CD4-positive, alpha-beta T cell treated with Interleukin-15 for 4 hours (primary cell): ENCODE measurements around the gene DPCD.
"Not testable (repeated sequence)": the region's sequence is repeated elsewhere in the genome, so short reads cannot be mapped to it uniquely, and the experiment has no call there.

Experiments used
- DNase-seq: peaks from one replicate; pipeline ENCODE4 v3.0.0-alpha.2; 2020; ENCODE audit warnings: low spot score

The DPCD gene

GRCh38 chr10:101618871-101619270, 30.8 kb downstream of the DPCD start:
- no peak for DNase-seq

GRCh38 chr10:101619983-101620382, 31.9 kb downstream of the DPCD start:
- DNase-seq = no peak

- DNase-seq = no peak
Observed at GRCh38 chr10:101623528-101623927, 35.4 kb downstream of the DPCD start.

GRCh38 chr10:101624526-101625102, 36.5 kb downstream of the DPCD start:
- DNase-seq = no peak

GRCh38 chr10:101625821-101626412, 37.8 kb downstream of the DPCD start:
- no peak for DNase-seq

- no peak for DNase-seq
Observed at GRCh38 chr10:101629837-101630632, 41.9 kb downstream of the DPCD start.

- DNase-seq = no peak
Observed at GRCh38 chr10:101630633-101630920, 42.5 kb downstream of the DPCD start.

- no peak for DNase-seq
Observed at GRCh38 chr10:101631821-101632475, 43.8 kb downstream of the DPCD start.

- DNase-seq = not testable (repeated sequence)
Observed at GRCh38 chr10:101633510-101633909, 45.4 kb downstream of the DPCD start.

- DNase-seq = no peak
Observed at GRCh38 chr10:101639141-101639900, 51.2 kb downstream of the DPCD start.

- no peak for DNase-seq
Observed at GRCh38 chr10:101643546-101643945, 55.4 kb downstream of the DPCD start.

- DNase-seq = no peak
Observed at GRCh38 chr10:101644002-101644401, 55.9 kb downstream of the DPCD start.

GRCh38 chr10:101645659-101646058, 57.5 kb downstream of the DPCD start:
- no peak for DNase-seq

- DNase-seq = no peak
Observed at GRCh38 chr10:101646364-101646763, 58.2 kb downstream of the DPCD start.

GRCh38 chr10:101647255-101647654, 59.1 kb downstream of the DPCD start:
- DNase-seq = no peak

- DNase-seq = no peak
Observed at GRCh38 chr10:101649525-101650085, 61.5 kb downstream of the DPCD start.

- DNase-seq = no peak
Observed at GRCh38 chr10:101650863-101651262, 62.7 kb downstream of the DPCD start.

- DNase-seq = no peak
Observed at GRCh38 chr10:101651336-101651735, 63.2 kb downstream of the DPCD start.

- DNase-seq = no peak
Observed at GRCh38 chr10:101653536-101653935, 65.4 kb downstream of the DPCD start.

GRCh38 chr10:101655570-101655969, 67.4 kb downstream of the DPCD start:
- no peak for DNase-seq

- DNase-seq = no peak
Observed at GRCh38 chr10:101656890-101657289, 68.8 kb downstream of the DPCD start.

- DNase-seq = no peak
Observed at GRCh38 chr10:101658975-101659374, 70.9 kb downstream of the DPCD start.
